ENCODE results near the gene ZNF598. TPM values are rescaled to one million over a fixed set of nuclear protein-coding genes. Genes with fewer than 3 reads are reported as not detected.
"Not testable (repeated sequence)": the region's sequence is repeated elsewhere in the genome, so short reads cannot be mapped to it uniquely, and the experiment has no call there.

Gene ZNF598
- polyA plus RNA-seq, 1 of the 3 experiments (the other 2 are of a cell fraction), result 47.8 TPM

DNA sequence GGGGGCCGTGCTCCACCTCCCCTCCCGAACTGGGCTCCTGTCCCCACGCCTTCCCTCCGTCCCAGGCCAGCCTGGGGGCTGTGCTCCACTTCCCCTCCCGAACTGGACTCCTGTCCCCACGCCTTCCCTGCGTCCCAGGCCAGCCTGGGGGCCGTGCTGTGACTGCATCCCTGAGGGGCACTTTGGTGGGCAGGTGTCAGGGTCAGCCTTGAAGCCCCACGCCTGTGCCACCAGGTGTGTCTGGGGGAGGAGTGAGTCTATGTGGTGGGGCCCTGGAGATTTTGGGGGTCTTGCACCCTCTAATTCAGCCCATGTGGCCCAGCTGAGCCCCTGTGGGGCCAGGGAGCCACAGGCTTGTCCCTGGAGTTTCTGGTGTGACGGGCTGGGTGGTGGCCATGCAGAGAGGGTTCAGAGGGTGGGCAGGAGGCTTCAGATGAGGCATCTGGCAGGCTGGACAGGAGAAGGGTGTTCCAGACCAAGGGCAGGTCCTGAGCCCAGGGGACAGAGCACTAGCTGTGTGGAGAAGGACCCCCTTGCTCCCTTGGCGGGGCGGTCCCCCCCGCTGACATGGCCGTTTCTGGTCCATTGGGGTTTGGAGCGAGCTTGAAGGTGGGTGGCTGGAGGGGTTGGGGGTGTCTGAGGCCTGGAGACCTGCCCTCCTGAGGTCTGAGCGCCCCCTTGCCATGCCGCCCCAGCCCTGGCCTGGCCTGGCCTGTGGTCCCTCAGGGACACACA is 25.2 kb upstream of the ZNF598 start (continued):
- TF ChIP-seq, protein P1, sequence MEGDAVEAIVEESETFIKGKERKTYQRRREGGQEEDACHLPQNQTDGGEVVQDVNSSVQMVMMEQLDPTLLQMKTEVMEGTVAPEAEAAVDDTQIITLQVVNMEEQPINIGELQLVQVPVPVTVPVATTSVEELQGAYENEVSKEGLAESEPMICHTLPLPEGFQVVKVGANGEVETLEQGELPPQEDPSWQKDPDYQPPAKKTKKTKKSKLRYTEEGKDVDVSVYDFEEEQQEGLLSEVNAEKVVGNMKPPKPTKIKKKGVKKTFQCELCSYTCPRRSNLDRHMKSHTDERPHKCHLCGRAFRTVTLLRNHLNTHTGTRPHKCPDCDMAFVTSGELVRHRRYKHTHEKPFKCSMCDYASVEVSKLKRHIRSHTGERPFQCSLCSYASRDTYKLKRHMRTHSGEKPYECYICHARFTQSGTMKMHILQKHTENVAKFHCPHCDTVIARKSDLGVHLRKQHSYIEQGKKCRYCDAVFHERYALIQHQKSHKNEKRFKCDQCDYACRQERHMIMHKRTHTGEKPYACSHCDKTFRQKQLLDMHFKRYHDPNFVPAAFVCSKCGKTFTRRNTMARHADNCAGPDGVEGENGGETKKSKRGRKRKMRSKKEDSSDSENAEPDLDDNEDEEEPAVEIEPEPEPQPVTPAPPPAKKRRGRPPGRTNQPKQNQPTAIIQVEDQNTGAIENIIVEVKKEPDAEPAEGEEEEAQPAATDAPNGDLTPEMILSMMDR (IDR thresholded peaks at IDR 0.05), result no peak
- TF ChIP-seq MEF2A (IDR thresholded peaks at IDR 0.05; ENCODE audit: borderline replicate concordance, low read depth) (no peak), FOSL2 (IDR thresholded peaks at IDR 0.05; ENCODE audit: borderline replicate concordance, low read depth) (no peak), GATA2 (CRISPR knock-in tag; IDR thresholded peaks at IDR 0.05) (no peak)

DNA sequence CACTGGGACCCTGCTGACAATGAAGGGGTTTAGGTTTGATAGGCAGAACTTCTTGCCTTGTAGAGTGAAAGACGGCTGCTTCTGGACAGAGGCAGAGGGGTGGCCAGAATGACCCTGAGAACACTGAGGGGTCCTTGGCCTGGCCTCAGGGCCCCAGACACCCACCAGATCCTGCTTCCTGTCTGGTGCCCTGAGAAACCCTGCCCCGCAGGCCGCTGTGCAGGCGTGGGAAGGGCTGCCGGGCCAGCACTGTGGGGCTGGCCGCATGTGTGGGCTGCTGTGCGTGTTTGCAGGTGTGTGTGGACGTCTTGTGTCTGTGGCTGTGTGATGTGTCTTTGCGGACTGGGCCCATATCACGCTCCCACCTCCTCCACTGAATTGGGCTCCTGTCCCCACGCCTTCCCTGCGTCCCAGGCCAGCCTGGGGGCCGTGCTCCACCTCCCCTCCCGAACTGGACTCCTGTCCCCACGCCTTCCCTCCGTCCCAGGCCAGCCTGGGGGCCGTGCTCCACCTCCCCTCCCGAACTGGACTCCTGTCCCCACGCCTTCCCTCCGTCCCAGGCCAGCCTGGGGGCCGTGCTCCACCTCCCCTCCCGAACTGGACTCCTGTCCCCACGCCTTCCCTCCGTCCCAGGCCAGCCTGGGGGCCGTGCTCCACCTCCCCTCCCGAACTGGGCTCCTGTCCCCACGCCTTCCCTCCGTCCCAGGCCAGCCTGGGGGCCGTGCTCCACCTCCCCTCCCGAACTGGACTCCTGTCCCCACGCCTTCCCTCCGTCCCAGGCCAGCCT is 24.5 kb upstream of the ZNF598 start:
- not testable (repeated sequence) for H3K9me3 ChIP-seq; H4K20me1 ChIP-seq (ENCODE audit: insufficient read depth); H3K27me3 ChIP-seq (ENCODE audit: insufficient read depth); H3K9me2 ChIP-seq; H3F3A ChIP-seq (replicated peaks; ENCODE audit: insufficient read depth); DNase-seq
- CTCF ChIA-PET, result interaction anchor here (2.5 kb wide), 1 partner anchor 11 kb away, joined by 12 read pairs; no protein-coding TSS in a partner anchor
- Histone ChIP-seq H3K4me3 (ENCODE audit: low read depth in 2 of 2, low read length in 1 of 2) (peak overlapping the region in 1 of 2 experiments; percentile 54; a peak in 1 of 4 replicates), H3K36me3 (replicated peaks in 1 of 2; ENCODE audit: control insufficient read depth in 1 of 2, insufficient read depth in 2 of 2, low read length in 1 of 2) (peaks cover 0 to 13% of the 10 kb centered on the region in 2 experiments), H3K27ac (ENCODE audit: low read depth in 2 of 2, low read length in 1 of 2) (peak overlapping the region; percentile 86 to 93), H3K4me2 (peak overlapping the region; percentile 94), H2AFZ (ENCODE audit: low read depth) (peak overlapping the region; percentile 17; the same call in 1 of the 2 replicates), H3K79me2 (ENCODE audit: insufficient read depth) (peaks cover 20% of the 10 kb centered on the region; the same call in 1 of the 2 replicates), H3K4me1 (ENCODE audit: control insufficient read depth in 1 of 2, insufficient read depth in 2 of 2, low read depth in 1 of 2, low read length in 1 of 2) (peaks cover 33 to 54% of the 10 kb centered on the region in 2 experiments; a peak in 3 of 4 replicates), H3K9ac (peak overlapping the region; percentile 83)
- 86% methylated on average over 17 of the region's 32 CpGs for WGBS (ENCODE audit: low lambda C conversion rate)
- POLR2A ChIA-PET, result interaction anchor here (1.5 kb wide), 1 partner anchor 13 kb away, joined by 3 read pairs; the partner anchor contains the start of genes NTHL1 and TSC2

DNA sequence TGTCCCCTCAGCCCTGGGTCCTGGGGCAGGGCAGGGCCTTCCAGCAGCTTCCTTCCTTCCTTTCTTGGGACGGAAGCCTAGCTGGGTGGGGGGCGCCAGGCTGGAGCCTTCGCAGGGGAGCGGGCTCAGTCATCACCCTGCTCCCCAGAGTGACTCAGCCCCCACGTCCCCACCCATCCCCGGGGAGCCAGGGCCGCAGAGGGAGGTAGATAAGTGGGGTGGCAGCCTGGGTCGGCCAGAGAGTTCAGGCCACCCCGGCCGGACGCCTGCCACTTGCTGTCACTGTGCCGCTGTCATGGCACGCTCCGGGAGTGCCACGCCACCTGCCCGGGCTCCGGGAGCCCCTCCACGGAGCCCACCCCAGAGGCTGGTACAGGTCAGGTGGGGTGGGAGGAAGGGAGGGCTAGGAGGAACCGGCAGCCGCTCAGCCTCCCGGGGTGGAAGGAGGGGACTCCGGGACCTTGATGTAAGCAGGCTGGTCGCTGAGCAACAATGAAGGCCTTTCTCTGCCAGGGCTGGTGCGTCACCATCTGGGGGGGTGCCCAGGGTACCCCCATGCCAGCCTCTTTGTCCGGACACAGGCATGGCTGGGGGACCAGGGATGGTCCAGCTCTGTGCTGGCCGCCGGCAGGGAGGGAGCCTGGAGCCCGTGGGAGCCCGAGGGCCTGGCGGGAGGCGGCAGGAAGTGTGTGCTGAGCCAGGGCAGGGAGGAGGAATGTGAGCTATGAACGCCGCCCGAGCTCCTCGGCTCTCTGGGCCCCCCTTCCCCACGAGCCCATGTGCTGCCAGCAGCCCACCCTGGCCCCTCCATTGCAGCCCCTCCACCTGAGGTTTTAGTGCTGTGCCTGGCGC is 23.7 kb upstream of the ZNF598 start:
- Histone ChIP-seq H3K79me2 (ENCODE audit: insufficient read depth) (peaks cover 21% of the 10 kb centered on the region; the same call in 1 of the 2 replicates), H4K20me1 (ENCODE audit: insufficient read depth) (peaks cover under 1% of the 10 kb centered on the region; the same call in 1 of the 2 replicates), H3K4me3 (ENCODE audit: low read depth in 2 of 2, low read length in 1 of 2) (peak overlapping the region; percentile 3 to 54; a peak in 2 of 4 replicates), H3K4me1 (ENCODE audit: control insufficient read depth in 1 of 2, insufficient read depth in 2 of 2, low read depth in 1 of 2, low read length in 1 of 2) (peaks cover 34 to 47% of the 10 kb centered on the region in 2 experiments; a peak in 3 of 4 replicates), H3K9me2 (no peaks in the 10 kb centered on the region), H3K4me2 (peak overlapping the region; percentile 94), H3F3A (replicated peaks; ENCODE audit: insufficient read depth) (peaks cover 3% of the 10 kb centered on the region), H2AFZ (ENCODE audit: low read depth) (peak overlapping the region; percentile 17; the same call in 1 of the 2 replicates), H3K27me3 (ENCODE audit: insufficient read depth) (no peaks in the 10 kb centered on the region), H3K36me3 (replicated peaks in 1 of 2; ENCODE audit: control insufficient read depth in 1 of 2, insufficient read depth in 2 of 2, low read length in 1 of 2) (peaks cover 0 to 13% of the 10 kb centered on the region in 2 experiments), H3K27ac (ENCODE audit: low read depth in 2 of 2, low read length in 1 of 2) (peak overlapping the region; percentile 86 to 93), H3K9me3 (no peaks in the 10 kb centered on the region), H3K9ac (peak overlapping the region; percentile 83)
- POLR2A ChIA-PET, result interaction anchor here (1.5 kb wide), 1 partner anchor 14 kb away, joined by 3 read pairs; the partner anchor contains the start of genes NTHL1 and TSC2
- WGBS (ENCODE audit: low lambda C conversion rate), result 14% methylated on average over 18 of the region's 37 CpGs
- CTCF ChIA-PET, result interaction anchor here (0.6 to 2.5 kb wide), 2 partner anchors 10 to 971 kb away, joined by 4 to 12 read pairs; no protein-coding TSS in a partner anchor
- DNase-seq, result peak; percentile 83
- TF ChIP-seq RAD21 (IDR thresholded peaks at IDR 0.05; ENCODE audit: low read length) (no peak), TEAD4 (IDR thresholded peaks at IDR 0.05; ENCODE audit: borderline replicate concordance, insufficient read depth) (0 out of 2 replicates have a peak, but pooled peaks have one; percentile 24), EP300 (IDR thresholded peaks at IDR 0.05; ENCODE audit: borderline replicate concordance in 1 of 2, low read depth in 1 of 2, low read length in 1 of 2) (no peak), MXI1 (IDR thresholded peaks at IDR 0.05; ENCODE audit: low read depth, low read length) (no peak), JUND (IDR thresholded peaks at IDR 0.05) (no peak), CHD2 (IDR thresholded peaks at IDR 0.05; ENCODE audit: low read length, partially characterized antibody) (no peak), FOXJ3 (CRISPR knock-in tag; IDR thresholded peaks at IDR 0.05) (no peak), FOSL2 (IDR thresholded peaks at IDR 0.05; ENCODE audit: borderline replicate concordance, low read depth) (peak; percentile 30; the same call in 1 of the 2 replicates), GABPA (IDR thresholded peaks at IDR 0.05; ENCODE audit: low read depth) (peak; percentile 18; the same call in 1 of the 2 replicates), GATA2 (CRISPR knock-in tag; IDR thresholded peaks at IDR 0.05) (no peak), NRF1 (IDR thresholded peaks at IDR 0.05; ENCODE audit: low read depth, low read length) (no peak), RFX5 (IDR thresholded peaks at IDR 0.05; ENCODE audit: low read length) (no peak)
- TF ChIP-seq, protein P2, sequence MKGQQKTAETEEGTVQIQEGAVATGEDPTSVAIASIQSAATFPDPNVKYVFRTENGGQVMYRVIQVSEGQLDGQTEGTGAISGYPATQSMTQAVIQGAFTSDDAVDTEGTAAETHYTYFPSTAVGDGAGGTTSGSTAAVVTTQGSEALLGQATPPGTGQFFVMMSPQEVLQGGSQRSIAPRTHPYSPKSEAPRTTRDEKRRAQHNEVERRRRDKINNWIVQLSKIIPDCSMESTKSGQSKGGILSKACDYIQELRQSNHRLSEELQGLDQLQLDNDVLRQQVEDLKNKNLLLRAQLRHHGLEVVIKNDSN (IDR thresholded peaks at IDR 0.05; ENCODE audit: borderline replicate concordance, low read depth), result 0 out of 2 replicates have a peak, but pooled peaks have one; percentile 5
- TF ChIP-seq, protein P3, sequence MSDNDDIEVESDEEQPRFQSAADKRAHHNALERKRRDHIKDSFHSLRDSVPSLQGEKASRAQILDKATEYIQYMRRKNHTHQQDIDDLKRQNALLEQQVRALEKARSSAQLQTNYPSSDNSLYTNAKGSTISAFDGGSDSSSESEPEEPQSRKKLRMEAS (IDR thresholded peaks at IDR 0.05; ENCODE audit: low read depth), result 0 out of 2 replicates have a peak, but pooled peaks have one; percentile 43

All from SK-N-SH (cell line).